Activated naive CD4-positive, alpha-beta T cell (primary cell): Measurements from ENCODE around the gene F2R.

ENCODE experiments used
- DNase-seq, 4 experiments: peaks; one replicate each; lab custom pipeline; 2025; lab: John Stamatoyannopoulos, UW

Gene F2R

GRCh38 chr5:76690704-76691466, 25.0 kb upstream of the F2R start:
- no peak for DNase-seq

- no peak for DNase-seq
These were observed 24.3 kb upstream of the F2R start for GRCh38 chr5:76691467-76692273.

DNA sequence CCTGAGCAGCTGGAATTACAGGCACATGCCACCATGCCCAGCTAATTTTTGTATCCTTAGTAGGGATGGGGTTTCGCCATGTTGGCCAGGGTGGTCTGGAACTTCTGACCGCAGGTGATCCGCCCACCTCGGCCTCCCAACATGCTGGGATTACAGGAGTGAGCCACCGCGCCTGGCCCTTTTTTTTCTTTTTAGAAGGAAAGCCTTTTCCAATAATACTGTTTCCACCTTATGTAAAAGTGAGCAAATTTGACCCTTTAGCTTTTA, 23.7 kb upstream of the F2R start:
- DNase-seq = no peak

- DNase-seq = no peak
These were observed 23.3 kb upstream of the F2R start for GRCh38 chr5:76692651-76693050.

DNA sequence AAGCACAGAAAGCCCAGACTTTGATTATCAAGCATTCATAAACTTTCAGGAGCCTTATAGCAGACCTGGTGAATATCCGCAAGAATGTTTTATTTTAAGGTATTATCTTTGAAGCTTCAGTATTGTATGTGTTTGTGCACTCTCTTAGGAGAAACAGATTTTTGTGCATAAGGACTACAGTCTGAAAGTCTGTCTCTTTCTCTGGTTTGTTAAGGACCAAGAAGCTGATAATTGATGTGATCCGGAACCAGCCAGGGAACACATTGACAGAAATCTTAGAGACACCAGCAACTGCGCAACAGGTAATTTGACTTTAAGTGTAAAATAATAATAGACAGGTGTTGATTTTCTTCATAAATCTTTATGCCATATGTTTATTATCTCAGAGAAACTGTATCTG, 22.8 kb upstream of the F2R start:
- DNase-seq = no peak

GRCh38 chr5:76694317-76694716, 21.6 kb upstream of the F2R start:
- DNase-seq = no peak

GRCh38 chr5:76695346-76695745, 20.6 kb upstream of the F2R start:
- DNase-seq = no peak

DNA sequence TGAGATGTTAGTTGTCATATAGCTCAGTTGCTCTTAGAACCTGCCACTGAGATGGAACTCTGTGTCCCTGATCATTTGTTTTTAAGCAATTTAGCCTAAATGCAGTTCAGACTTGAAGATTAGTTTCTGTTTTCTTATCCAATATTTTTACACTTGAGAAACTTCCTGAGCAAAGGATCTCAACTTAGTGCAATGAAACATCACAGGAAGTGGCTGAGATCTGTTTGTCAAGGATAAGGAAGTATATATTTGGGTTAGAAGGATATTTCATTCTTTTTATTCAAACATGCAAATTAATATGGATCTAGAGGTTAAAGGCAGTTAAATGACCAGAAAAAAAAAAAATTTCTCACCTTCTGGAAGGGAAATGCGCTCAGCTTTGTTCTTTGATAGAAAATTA, 19.7 kb upstream of the F2R start:
- no peak for DNase-seq

- DNase-seq = no peak
These were observed 18.3 kb upstream of the F2R start for GRCh38 chr5:76697670-76698069.

- DNase-seq = no peak
These were observed 15.4 kb upstream of the F2R start for GRCh38 chr5:76700571-76700970.

DNA sequence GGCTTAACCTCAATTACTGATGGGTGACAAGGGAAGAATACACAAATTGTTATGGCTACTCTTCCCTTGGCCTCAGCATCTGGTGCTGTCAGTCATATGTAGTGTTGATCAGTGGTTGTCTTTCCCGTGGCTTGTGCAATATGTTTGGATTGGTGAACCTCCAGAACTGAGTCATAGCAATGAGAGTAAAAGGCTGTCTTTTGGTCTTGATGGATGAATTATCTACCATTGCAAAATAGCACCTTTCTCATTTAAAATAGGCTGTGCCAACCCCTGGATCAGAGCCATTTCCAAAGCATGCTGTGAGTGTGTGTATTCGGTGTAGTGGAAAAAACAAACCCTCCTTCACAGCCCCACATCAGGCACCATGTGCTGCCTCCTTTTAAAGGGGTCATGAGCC, 14.6 kb upstream of the F2R start:
- no peak for DNase-seq

DNA sequence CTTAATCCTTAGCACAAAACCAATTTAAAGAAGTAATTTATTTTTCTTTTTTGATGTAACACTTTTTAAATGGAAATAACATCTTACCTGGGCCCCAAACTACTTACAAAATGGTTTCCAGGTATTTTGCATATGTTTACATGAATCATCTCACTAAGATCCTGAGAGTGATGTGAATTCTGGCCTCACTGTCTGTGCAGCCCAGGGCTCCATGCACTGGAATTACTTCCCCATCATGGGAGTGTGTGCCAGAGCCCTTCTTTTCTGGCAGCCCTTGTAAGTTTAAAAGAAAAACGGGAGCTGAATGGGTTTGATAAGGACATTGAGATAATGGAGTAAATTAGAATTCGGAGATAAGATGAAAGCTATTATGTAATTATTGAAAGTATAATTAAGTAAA, 12.2 kb upstream of the F2R start:
- no peak for DNase-seq

DNA sequence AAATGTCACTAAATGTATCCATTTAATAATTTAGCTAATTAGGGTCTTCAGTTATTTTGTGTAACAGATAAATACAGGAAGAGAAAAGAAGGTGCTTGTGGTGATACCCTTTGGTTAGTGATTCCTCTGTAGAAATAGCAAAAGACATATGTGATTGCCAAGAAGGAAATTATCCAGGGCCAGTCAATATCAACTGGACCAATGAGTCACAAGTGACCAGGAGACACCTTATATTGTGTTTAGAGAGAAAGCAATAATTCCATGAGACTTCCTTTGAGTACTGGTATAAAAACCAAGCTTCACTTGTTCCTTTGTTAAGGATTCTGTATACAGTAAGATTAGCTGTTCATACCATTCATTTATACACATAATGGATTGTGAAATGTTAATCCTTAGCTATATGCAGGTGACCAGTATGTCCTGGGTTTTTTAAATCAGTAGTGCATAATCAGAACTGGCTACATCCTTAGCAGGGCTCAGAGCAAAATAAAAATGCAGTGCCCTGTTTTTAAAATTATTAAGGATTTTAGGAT, 11.7 kb upstream of the F2R start:
- no peak for DNase-seq

DNA sequence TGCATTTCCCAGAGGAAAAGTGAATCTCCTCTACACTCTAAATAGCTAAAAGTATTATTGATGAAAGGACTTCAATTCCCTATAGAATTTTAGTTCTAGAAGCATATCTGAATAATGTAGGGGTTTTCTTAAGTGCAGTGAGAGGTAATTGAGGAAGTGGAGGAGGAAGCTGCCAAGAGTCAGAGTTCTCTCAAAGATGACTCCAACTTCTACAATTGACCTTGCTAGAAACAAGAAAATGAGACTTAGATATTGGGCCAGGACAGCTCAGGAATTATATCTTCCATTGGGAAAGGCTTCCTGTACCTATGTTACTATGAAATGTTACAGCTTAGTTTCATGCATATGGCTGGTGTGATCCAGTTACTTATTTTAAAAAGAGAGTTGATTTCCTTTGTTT, 10.4 kb upstream of the F2R start:
- no peak for DNase-seq

- no peak for DNase-seq
These were observed 6.2 kb upstream of the F2R start for GRCh38 chr5:76709762-76710161.

DNA sequence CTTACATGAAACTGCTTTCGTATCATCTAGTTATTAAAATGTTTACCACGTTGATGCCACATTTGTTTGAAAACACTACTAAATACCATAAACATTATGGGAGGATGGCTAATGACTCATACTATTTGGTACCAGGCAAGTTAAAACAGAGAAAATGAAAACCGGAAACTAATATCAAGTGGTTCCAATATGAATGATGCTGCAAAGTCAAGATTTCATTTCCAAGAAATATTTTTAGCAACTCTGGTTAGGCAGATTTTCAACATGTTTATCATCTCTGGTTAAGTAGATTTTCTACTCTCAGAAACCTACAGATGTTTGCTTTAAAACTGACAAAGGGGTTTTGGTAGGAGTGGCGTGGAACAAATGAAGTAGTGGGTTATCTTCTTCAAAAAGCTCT, 4.9 kb upstream of the F2R start:
- DNase-seq = no peak

DNA sequence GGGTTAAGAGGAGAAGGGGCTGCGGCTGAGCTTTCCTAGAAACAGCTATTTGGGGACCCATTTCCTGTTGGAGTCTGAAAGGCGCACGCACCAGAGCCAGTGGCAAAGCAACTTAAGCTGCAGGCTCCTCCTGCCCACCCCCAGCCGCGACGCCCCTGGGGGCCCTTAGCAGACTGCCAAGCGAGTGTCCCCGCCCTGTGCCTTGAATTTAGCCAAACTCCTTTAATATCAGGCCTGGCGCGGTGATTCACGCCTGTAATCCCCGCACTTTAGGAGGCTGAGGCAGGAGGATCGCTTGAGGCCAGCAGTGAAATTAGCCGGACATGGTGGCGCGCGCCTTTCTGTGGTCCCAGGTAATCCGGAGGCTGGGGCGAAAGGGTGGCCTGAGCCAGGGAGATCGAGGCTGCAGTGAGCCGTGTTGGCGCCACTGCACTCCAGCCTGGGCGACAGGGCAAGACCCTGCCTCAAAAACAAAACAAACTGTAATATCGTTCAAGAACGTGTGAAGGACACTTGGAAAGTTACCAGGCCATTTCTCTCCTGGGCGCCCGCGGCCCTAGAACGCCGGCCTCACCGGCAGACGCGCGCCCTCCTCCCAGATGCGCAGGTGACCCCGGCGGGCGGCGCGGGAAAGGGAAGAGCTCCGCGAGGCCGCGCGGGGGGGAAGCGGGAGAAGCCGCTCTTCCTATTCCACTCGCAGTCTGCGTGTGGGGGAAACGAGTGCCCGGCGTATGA, 1.0 kb upstream of the F2R start:
- no peak for DNase-seq

GRCh38 chr5:76715486-76715735, 515 bp upstream of the F2R start:
- no peak for DNase-seq

GRCh38 chr5:76716456-76717157, 681 bp downstream of the F2R start:
- DNase-seq = no peak

- no peak for DNase-seq
These were observed 1.5 kb downstream of the F2R start for GRCh38 chr5:76717222-76718083.

DNA sequence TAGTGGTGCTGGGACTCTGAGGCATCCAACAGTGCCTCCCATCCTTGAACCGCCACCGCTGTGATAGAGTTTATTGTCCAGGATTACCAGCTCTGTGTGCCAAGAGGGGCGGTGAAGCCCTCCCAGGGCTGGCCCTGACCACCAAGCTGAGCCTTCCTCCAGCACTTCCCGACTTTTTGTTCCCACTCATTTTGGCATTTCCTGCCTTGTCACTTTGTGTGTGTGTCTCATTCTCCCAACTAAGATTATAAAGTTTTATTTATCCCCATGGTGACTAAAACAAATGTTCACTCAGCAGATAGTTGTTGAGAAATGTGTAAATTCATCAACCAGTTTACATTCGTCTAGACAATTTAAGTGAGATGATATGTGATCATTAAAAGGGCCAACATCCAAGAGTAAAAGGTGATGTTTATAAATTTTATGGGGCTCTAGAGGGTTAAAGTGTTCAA, 2.5 kb downstream of the F2R start:
- no peak for DNase-seq

GRCh38 chr5:76718880-76719279, 3.0 kb downstream of the F2R start:
- no peak for DNase-seq
